Measurements from ENCODE around the gene IGFBP1. TPM values are rescaled to one million over a fixed set of nuclear protein-coding genes. Genes with fewer than 3 reads are reported as not detected.

The IGFBP1 gene
- total and polyA plus RNA-seq, 2 of the 13 experiments (the other 11 are each of a cell fraction or from before 2014, with no cell fraction given), result 5.4 to 885 TPM

GRCh38 chr7:45893996-45894664 is 5.8 kb downstream of the IGFBP1 start (continued):
- no peak; the same call in 1 of the 2 replicates for TF ChIP-seq EED (CRISPR knock-in tag; IDR thresholded peaks at IDR 0.05)
- no peak for TF ChIP-seq SKI (IDR thresholded peaks at IDR 0.05; ENCODE audit: partially characterized antibody)
- no peak for TF ChIP-seq RFX3 (CRISPR knock-in tag; IDR thresholded peaks at IDR 0.05)
- 0 out of 2 replicates have a peak, but pooled peaks have one; percentile 39 for TF ChIP-seq ZZZ3 (CRISPR knock-in tag; IDR thresholded peaks at IDR 0.05; ENCODE audit: borderline replicate concordance)
- TF ChIP-seq ZNF24 (IDR thresholded peaks at IDR 0.05), result no peak
- TF ChIP-seq IRF1 (CRISPR knock-in tag; IDR thresholded peaks at IDR 0.05; ENCODE audit: low read depth), result 0 out of 2 replicates have a peak, but pooled peaks have one; percentile 33
- no peak for TF ChIP-seq ZNF784 (CRISPR knock-in tag; IDR thresholded peaks at IDR 0.05; ENCODE audit: borderline replicate concordance)
- TF ChIP-seq HOXA3 (CRISPR knock-in tag; IDR thresholded peaks at IDR 0.05), result no peak
- no peak for TF ChIP-seq ATF1 (CRISPR knock-in tag; IDR thresholded peaks at IDR 0.05)
- no peak for TF ChIP-seq ZNF496 (CRISPR knock-in tag; IDR thresholded peaks at IDR 0.05; ENCODE audit: insufficient replicate concordance)
- TF ChIP-seq, protein P1, sequence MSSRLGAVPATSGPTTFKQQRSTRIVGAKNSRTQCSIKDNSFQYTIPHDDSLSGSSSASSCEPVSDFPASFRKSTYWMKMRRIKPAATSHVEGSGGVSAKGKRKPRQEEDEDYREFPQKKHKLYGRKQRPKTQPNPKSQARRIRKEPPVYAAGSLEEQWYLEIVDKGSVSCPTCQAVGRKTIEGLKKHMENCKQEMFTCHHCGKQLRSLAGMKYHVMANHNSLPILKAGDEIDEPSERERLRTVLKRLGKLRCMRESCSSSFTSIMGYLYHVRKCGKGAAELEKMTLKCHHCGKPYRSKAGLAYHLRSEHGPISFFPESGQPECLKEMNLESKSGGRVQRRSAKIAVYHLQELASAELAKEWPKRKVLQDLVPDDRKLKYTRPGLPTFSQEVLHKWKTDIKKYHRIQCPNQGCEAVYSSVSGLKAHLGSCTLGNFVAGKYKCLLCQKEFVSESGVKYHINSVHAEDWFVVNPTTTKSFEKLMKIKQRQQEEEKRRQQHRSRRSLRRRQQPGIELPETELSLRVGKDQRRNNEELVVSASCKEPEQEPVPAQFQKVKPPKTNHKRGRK (CRISPR knock-in tag; IDR thresholded peaks at IDR 0.05), result no peak
- no peak for TF ChIP-seq SP1 (IDR thresholded peaks at IDR 0.05)
- no peak for TF ChIP-seq SP1 (CRISPR knock-in tag; IDR thresholded peaks at IDR 0.05)
- TF ChIP-seq ZNF644 (CRISPR knock-in tag; IDR thresholded peaks at IDR 0.05; ENCODE audit: low read depth), result peak; percentile 33
- TF ChIP-seq ZSCAN5A (CRISPR knock-in tag; IDR thresholded peaks at IDR 0.05; ENCODE audit: borderline replicate concordance), result no peak
- TF ChIP-seq, protein P2, sequence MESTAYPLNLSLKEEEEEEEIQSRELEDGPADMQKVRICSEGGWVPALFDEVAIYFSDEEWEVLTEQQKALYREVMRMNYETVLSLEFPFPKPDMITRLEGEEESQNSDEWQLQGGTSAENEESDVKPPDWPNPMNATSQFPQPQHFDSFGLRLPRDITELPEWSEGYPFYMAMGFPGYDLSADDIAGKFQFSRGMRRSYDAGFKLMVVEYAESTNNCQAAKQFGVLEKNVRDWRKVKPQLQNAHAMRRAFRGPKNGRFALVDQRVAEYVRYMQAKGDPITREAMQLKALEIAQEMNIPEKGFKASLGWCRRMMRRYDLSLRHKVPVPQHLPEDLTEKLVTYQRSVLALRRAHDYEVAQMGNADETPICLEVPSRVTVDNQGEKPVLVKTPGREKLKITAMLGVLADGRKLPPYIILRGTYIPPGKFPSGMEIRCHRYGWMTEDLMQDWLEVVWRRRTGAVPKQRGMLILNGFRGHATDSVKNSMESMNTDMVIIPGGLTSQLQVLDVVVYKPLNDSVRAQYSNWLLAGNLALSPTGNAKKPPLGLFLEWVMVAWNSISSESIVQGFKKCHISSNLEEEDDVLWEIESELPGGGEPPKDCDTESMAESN (CRISPR knock-in tag; conservative IDR thresholded peaks at IDR 0.05), result peak; percentile 70
- no peak; the same call in 1 of the 2 replicates for TF ChIP-seq NAIF1 (CRISPR knock-in tag; IDR thresholded peaks at IDR 0.05; ENCODE audit: borderline replicate concordance)
- peak; percentile 16; the same call in 1 of the 2 replicates for TF ChIP-seq ISL2 (CRISPR knock-in tag; IDR thresholded peaks at IDR 0.05)

All from HepG2 (cell line).